ENCODE data around the gene AGAP1. TPM values are rescaled to one million over a fixed set of nuclear protein-coding genes. Genes with fewer than 3 reads are reported as not detected.
A peak's percentile ranks its signal among the peaks of the same experiment; 100 is the strongest.

The AGAP1 gene
- polyA plus RNA-seq, 1 experiment = 12.4 TPM

DNA sequence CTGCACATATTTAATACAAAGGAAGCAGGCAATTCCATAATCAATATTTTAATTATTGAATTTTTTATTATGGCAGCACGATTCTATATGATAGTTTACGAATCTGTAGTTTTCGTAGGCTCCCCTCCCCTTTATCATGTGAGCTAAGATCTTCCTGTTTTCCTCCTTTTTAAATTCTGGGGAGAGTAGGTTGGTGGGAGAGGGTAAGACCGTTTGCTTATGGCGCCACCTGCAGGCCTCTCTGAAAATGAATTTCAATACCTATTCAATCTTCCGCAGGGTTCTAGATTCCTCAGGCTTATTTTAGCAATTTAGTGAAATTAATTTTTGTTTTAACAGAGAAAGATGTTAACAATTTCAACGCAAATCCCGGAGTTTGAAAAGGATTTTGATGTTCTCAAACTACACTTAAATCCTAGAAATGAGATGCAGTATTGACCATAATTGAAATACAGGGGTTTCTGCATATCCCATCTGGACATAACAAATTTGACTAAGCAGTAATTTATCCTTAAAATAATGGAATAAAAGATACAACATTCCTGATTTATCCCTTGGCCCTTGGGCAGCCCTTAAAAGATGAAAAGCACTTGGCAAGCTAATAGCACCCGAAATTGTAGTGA lies 687.1 kb downstream of the AGAP1 start:
- H3K4me3 ChIP-seq (ENCODE audit: low read depth, low read length) = no peak overlapping the region
- TF ChIP-seq, protein P1, sequence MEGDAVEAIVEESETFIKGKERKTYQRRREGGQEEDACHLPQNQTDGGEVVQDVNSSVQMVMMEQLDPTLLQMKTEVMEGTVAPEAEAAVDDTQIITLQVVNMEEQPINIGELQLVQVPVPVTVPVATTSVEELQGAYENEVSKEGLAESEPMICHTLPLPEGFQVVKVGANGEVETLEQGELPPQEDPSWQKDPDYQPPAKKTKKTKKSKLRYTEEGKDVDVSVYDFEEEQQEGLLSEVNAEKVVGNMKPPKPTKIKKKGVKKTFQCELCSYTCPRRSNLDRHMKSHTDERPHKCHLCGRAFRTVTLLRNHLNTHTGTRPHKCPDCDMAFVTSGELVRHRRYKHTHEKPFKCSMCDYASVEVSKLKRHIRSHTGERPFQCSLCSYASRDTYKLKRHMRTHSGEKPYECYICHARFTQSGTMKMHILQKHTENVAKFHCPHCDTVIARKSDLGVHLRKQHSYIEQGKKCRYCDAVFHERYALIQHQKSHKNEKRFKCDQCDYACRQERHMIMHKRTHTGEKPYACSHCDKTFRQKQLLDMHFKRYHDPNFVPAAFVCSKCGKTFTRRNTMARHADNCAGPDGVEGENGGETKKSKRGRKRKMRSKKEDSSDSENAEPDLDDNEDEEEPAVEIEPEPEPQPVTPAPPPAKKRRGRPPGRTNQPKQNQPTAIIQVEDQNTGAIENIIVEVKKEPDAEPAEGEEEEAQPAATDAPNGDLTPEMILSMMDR (IDR thresholded peaks at IDR 0.05; ENCODE audit: low read depth, low read length) = peak; percentile 78
- ChIA-PET POLR2A (interaction anchor here (0.6 kb wide), 1 partner anchor 414 kb away, joined by 4 read pairs; no protein-coding TSS in a partner anchor), CTCF (interaction anchor here (0.5 to 12.7 kb wide), 39 partner anchors 8 to 602 kb away, joined by 3 to 368 read pairs (median 4); no protein-coding TSS in a partner anchor)
- H3K9me3 ChIP-seq (ENCODE audit: control insufficient read depth, insufficient read depth, low read length) = peaks cover 13% of the 10 kb centered on the region
- peak; percentile 33 for DNase-seq (ENCODE audit: low read depth, low spot score)
- H3K27me3 ChIP-seq (ENCODE audit: control insufficient read depth, insufficient read depth, low read length) = peaks cover 22% of the 10 kb centered on the region
- H3K27ac ChIP-seq (ENCODE audit: low read depth, low read length) = no peak overlapping the region

Small RNAs within 50 kb of the gene (small RNA-seq; reads per million reads assigned to genes)
- gene RF00019 (ENCODE audit: insufficient read length, low read depth) (not detected), gene RN7SL204P (ENCODE audit: insufficient read length, low read depth) (not detected), gene RNU7-127P (ENCODE audit: insufficient read length, low read depth) (not detected), gene TMSB10P1 (ENCODE audit: insufficient read length, low read depth) (not detected)

Measured in AG04450 (cell line).